GM19324 (cell line): Measurements from ENCODE around the gene AKT3.
"Not testable (repeated sequence)": the region's sequence is repeated elsewhere in the genome, so short reads cannot be mapped to it uniquely, and the experiment has no call there.

Experiments used
- ATAC-seq: cut with Tn5 transposase; IDR thresholded peaks from one replicate; pipeline ENCODE4 v1.9.1; 2021; ENCODE audit warnings: mild to moderate bottlenecking, moderate library complexity; ENCODE audit not compliant: unreplicated experiment, low FRiP score

Gene AKT3

DNA sequence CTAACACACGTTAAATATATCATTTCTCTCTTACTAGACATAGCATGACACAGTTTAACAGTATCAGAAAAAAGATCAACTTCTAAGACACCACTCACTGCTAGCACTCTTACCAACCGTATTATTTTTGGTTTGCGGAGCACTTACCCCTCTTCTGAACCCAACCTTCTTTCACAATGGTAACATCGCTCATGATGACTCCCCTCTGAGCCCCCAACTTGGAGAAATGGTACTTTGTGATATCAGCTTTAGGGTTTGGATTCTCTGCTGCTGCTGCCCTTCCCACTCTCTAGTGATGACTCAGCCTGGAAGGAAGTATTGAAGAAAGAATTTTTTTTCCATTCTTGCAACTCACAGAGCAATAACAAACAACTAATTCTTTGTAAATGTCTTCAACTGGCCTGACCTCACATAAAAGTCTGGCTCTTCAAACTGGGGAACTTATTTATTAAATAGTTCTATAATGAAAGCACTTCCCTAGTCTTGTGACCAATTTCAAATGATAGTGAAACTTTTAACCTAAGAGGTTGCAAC lies 7.0 kb downstream of the AKT3 start:
- ATAC-seq = no peak

- ATAC-seq = no peak
Observed at GRCh38 chr1:243842161-243842560, 7.9 kb downstream of the AKT3 start.

DNA sequence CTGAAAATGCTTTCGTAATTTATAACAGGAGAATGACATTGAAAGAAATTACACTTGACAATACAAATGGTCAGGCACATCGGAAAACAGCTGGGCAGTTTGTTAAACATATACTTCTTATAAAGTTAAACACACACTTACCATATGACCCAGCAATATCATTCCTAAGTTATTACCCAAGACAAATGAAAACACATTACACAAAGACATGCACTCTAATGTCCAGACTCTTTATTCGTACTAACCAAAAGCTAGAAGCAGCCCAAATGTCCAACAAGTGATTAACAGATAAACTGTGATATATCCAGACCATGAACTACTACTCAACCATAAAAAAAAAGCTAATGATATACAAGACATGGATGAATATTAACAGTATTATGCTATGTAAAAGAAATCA lies 8.5 kb downstream of the AKT3 start:
- no peak for ATAC-seq

DNA sequence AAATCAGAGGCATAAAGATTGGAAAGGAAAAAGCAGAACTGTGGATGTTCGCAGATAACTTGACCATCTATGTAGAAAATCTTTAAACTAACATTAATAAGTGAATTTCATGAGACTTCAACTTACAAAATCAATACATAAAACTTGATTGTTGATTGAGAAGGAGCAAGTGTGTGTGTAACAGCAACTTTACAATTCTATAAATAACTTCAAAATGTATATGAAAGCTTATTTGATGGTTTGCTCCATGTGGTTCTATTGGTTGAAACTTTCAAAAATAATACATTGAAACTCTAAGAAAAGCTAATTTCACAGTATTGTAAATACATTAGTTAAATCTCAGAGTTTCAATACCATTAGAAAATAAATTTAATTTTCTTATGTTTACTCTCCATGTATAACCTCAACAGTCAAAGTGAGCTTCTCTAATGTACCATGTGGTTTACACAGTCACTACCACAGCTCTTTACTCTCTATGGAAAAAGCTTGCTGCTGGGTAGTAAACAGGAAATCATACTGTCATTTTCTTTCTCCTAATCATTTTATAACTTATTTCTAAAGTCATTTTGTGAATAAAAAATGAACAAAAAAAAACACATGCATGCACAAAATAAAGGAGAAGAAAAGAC lies 12.0 kb downstream of the AKT3 start:
- no peak for ATAC-seq

DNA sequence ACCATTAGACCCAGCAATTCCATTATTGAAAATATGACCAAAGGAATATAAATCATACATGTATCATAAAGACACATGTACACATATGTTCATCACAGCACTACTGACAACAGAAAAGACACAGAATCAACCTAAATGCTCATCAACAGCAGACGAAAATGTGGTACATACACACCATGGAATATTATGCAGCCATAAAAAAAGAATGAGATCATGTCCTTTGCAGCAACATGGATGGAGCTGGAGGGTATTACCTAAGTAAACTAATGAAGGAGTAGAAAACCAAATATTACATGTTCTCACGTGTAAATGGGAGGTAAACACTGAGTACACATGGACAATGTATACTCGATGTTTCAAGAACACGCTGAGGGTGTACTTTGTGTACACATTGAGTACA lies 15.9 kb downstream of the AKT3 start:
- ATAC-seq = no peak

- ATAC-seq = no peak
Observed at GRCh38 chr1:243831463-243831862, 18.6 kb downstream of the AKT3 start.

DNA sequence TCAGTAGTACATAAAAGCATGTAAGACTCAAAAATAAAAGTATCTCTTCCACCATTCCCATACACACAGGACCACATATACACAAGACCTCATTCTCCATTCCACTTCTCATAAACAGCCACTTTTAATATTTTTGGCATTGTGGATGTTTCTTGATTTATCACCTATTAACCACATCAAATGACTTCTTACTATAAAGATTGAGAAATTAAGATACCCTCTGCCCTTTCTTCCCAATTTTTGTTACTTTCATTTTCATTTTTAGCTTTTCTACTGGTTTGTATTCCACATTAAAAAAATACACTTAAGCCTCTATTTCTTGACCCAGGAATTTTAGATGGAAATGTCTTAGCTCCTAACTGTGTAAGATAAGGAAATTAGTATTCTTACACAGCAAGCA lies 22.8 kb downstream of the AKT3 start:
- ATAC-seq = no peak

DNA sequence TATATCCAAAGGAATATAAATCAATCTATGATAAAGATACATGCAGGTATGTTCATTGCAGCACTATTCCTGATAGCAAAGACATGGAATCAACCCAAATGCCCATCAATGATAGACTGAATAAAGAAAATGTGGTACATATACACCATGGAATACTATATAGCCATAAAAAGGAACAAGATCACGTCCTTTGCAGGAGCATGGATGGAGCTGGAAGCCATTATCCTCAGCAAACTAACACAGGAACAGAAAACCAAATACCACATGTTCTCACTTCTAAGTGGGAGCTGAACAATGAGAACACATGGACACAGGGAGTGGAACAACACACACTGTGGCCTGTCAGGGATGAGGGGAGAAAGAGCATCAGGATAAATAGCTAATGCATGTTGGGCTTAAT lies 25.1 kb downstream of the AKT3 start:
- not testable (repeated sequence) for ATAC-seq

GRCh38 chr1:243821177-243821680 lies 28.8 kb downstream of the AKT3 start:
- no peak for ATAC-seq

DNA sequence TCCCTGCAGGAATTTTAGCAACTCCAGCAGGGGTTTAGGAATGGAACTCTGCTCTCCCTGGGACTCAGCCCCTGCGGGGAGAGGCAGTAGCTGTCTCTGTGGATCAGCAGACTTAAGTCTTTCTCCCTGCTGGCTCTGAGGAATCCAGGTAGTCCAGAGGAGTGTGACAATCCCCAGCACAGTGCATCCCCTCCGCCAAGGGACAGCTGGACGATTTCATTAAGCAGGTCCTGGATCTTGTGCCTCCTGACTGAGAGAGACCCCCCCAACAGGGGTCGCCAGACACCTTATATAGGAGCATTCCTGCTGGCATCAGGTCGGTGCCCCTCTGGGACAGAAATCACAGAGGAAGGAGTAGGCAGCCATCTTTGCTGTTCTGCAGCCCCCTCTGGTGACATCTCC lies 30.6 kb downstream of the AKT3 start:
- ATAC-seq = no peak

- no peak for ATAC-seq
Observed at GRCh38 chr1:243818978-243819377, 31.1 kb downstream of the AKT3 start.

DNA sequence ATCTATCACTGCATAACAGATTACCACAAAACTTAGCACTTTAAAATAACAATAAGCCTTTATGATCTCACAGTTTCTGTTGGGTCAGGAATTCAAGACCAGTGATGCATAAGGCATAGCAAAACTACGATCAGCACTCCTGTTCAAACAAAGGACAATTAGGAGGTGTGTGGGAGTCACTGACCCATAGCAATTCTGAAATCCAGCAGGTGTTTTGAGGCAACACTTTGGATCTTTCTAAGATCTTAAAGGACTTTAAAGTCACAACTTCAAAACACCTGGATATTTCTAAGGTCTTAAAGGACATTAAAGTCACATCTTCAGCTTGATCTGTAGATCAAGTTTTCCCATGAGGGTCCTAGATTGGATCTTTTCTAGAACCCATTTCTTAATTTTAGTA lies 35.3 kb downstream of the AKT3 start:
- no peak for ATAC-seq

DNA sequence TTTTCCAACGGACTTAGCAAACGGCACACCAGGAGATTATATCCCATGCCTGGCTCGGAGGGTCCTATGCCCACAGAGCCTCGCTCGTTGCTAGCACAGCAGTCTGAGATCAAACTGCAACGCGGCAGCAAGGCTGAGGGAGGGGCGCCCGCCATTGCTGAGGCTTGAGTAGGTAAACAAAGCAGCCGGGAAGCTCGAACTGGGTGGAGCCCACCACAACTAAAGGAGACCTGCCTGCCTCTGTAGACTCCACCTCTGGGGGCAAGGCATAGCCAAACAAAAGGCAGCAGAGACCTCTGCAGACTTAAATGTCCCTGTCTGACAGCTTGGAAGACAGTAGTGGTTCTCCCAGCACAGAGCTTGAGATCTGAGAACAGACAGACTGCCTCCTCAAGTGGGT lies 42.7 kb downstream of the AKT3 start:
- ATAC-seq = not testable (repeated sequence)

GRCh38 chr1:243806310-243806709 lies 43.7 kb downstream of the AKT3 start:
- no peak for ATAC-seq

DNA sequence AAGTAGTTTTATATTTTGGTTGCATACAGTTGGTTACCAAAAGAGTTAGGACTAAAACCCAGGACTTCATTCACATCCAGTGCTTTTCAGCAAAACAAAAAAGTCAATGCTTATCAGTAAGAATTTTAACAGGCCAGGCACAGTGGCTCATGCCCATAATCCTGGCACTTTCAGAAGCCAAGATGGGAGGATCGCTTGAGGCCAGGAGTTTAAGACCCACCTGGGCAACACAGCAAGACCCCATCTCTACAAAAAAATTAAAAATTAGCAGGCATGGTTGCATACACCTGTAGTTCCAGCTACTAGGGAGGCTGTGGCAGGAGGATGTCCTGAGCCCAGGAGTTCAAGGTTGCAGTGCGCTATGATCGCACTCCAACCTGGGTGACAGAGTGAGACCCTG lies 47.3 kb downstream of the AKT3 start:
- ATAC-seq = no peak

DNA sequence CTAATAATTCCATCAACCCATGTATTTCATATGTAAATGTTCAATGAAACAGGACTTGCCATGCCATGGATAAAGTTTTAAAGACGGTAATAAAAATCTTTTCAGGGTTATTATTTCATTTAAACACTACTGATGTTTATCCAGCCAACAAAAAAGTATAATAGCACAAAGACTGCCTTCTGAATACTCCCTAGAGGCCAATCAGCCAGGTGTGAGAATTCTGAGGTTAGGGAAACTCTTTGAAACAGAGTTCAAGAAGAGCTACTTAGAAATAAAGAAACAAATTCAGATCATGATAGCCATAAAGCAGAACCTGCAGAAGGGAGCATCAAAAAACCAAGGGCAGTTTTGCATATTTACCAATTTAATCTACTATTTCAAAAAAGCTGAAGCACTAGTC lies 48.7 kb downstream of the AKT3 start:
- no peak for ATAC-seq

- ATAC-seq = no peak
Observed at GRCh38 chr1:243799908-243800307, 50.1 kb downstream of the AKT3 start.

DNA sequence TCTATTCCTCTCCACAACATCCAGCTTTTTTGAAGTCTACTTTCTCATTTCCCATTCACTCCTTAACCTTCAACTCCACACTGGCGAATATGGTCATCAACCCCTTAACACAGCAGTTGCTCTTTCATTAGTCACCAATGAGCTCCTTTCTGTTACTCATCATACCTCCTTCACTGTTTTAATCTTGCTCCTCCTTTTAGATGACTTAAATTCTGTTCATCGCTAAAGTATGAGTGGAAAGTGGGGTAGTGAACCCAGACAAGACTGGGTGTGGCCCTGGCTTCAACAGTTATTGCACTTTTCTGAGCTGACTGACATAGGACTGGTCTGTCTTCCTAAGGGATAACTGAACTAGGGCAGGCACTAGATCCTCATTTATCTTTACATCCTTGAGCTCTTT lies 51.3 kb downstream of the AKT3 start:
- no peak for ATAC-seq

- no peak for ATAC-seq
Observed at GRCh38 chr1:243796016-243796415, 54.0 kb downstream of the AKT3 start.

DNA sequence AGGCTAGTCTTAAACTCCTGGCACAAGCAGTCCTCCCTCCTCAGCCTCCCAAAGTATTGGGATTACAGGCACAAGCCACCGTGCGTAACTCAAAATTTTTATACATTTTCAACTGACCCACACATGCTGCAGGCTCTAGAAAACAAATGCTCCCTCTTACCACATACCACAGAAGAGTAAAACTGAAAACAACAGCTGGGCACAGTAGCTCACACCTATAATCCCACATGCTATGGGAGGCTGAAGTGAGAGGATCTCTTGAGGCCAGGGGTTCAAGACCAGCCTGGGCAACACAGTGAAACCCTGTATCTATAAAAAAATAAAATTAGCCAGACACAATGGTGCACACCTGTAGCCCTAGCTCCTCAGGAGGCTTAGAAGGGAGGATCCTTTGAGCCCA lies 56.7 kb downstream of the AKT3 start:
- ATAC-seq = no peak

DNA sequence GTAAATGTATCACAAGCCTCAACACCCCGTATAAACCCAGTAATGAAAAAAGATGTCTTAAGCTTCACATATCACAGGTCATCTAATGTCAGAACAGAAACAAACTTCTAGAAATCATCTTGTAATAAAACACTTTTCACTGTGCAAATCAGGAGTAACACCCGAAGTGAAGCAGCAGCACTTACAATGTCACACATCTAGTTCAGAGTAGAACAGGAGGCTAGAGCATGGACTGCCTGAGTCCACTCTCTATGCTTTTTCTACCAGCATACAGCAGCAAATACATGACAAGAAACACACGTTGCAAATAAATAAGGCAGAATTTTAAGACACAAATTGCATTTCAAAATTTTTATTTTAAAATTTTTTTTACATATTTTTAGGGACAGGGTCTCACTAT lies 57.2 kb downstream of the AKT3 start:
- ATAC-seq = no peak

DNA sequence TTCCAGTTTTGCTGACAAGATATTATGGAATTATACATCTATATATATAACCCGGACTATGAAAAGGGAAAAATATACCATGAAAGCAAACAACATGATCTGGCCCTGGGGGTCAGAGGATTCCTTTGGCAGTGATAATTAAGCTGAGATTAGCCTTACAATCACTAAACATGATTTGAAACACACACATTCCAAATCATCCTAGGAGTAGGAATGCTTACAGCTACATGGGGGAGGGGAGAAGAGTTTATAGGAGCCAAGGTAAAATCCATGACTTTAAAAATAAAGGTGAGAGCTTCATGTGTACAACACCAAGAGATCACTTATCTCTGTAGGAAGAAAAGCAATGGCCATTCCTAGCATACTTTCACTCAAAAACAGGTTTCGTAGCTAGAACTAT lies 57.6 kb downstream of the AKT3 start:
- ATAC-seq = no peak
